Amygdala (tissue), 56 donors: Measurements from ENCODE around the gene PAXIP1.
A peak's percentile ranks its signal among the peaks of the same experiment; 100 is the strongest.
"Not testable (repeated sequence)": the region's sequence is repeated elsewhere in the genome, so short reads cannot be mapped to it uniquely, and the experiment has no call there.

Experiments
- DNase-seq, 56 donors: peaks; one replicate each; lab custom pipeline; 2025; lab: John Stamatoyannopoulos, UW

The PAXIP1 gene

GRCh38 chr7:154950960-154951359 lies 52.0 kb downstream of the PAXIP1 start:
- DNase-seq: no peak

- DNase-seq: no peak
These were observed 55.3 kb downstream of the PAXIP1 start for GRCh38 chr7:154947604-154948003.

- DNase-seq: no peak
These were observed 56.8 kb downstream of the PAXIP1 start for GRCh38 chr7:154946166-154946565.

- no peak for DNase-seq
These were observed 59.0 kb downstream of the PAXIP1 start for GRCh38 chr7:154943906-154944305.

GRCh38 chr7:154942691-154943090 lies 60.2 kb downstream of the PAXIP1 start:
- DNase-seq: no peak

- DNase-seq: no peak
These were observed 65.1 kb downstream of the PAXIP1 start for GRCh38 chr7:154937837-154938236.

GRCh38 chr7:154934353-154934952 lies 68.5 kb downstream of the PAXIP1 start:
- DNase-seq: not testable (repeated sequence)

- DNase-seq: no peak
These were observed 71.0 kb downstream of the PAXIP1 start for GRCh38 chr7:154931906-154932305.

GRCh38 chr7:154929006-154929726 lies 73.8 kb downstream of the PAXIP1 start:
- DNase-seq: no peak

GRCh38 chr7:154928136-154929005 lies 74.6 kb downstream of the PAXIP1 start:
- DNase-seq: peak in 5 of 56 donors; percentile 13 to 25 (median 23)

- DNase-seq: peak in 37 of 56 donors; percentile 9 to 91 (median 55)
These were observed 75.2 kb downstream of the PAXIP1 start for GRCh38 chr7:154927624-154928125.

GRCh38 chr7:154922472-154922871 lies 80.5 kb downstream of the PAXIP1 start:
- DNase-seq: not testable (repeated sequence)

- no peak for DNase-seq
These were observed 83.3 kb downstream of the PAXIP1 start for GRCh38 chr7:154919344-154920225.

- no peak for DNase-seq
These were observed 84.2 kb downstream of the PAXIP1 start for GRCh38 chr7:154918741-154919140.

- DNase-seq: no peak
These were observed 84.7 kb downstream of the PAXIP1 start for GRCh38 chr7:154918266-154918665.

GRCh38 chr7:154917808-154918160 lies 85.1 kb downstream of the PAXIP1 start:
- DNase-seq: no peak

- DNase-seq: no peak
These were observed 85.8 kb downstream of the PAXIP1 start for GRCh38 chr7:154916856-154917807.

GRCh38 chr7:154916381-154916780 lies 86.5 kb downstream of the PAXIP1 start:
- no peak for DNase-seq

- no peak for DNase-seq
These were observed 87.3 kb downstream of the PAXIP1 start for GRCh38 chr7:154915600-154915999.
